H1 (cell line): ENCODE measurements around the gene CCBE1. TPM values are rescaled to one million over a fixed set of nuclear protein-coding genes. Genes with fewer than 3 reads are reported as not detected.
A peak's percentile ranks its signal among the peaks of the same experiment; 100 is the strongest.

Experiments
- CTCF ChIA-PET: fragments of 300-600 bp; sonication (Branson Sonifier 250); formaldehyde crosslinking; loops from one replicate; lab custom pipeline; 2021; ENCODE audit not compliant: partially characterized antibody; lab: Charles Lee
- POLR2A ChIA-PET: fragments of 300-600 bp; sonication (Branson Sonifier 250); formaldehyde crosslinking; loops from one replicate; lab custom pipeline; 2021; ENCODE audit warnings: inconsistent platforms; ENCODE audit not compliant: partially characterized antibody; lab: Charles Lee
- DNase-seq, 2 experiments: peaks; one replicate each; pipeline versions ENCODE4 v3.0.0 to v3.0.0-alpha.2; 2010 to 2022; ENCODE audit warnings: low spot score in 2 of 2, low read depth in 1 of 2, mixed read lengths in 1 of 2
- FAIRE-seq: peaks from 2 replicates; lab custom pipeline; 2011; peaks lifted over from hg19 to GRCh38; lab: Jason Lieb, UNC
- H2AFZ ChIP-seq: 2 replicates; pipeline ENCODE4 v1.8.1; 2012; ENCODE audit warnings: low read length, inconsistent platforms
- H2AK5ac ChIP-seq: 2 replicates; pipeline ENCODE4 v1.6.1; 2013; ENCODE audit warnings: low read depth, low read length
- H2BK120ac ChIP-seq: replicated peaks from 2 replicates; pipeline ENCODE3; 2013; ENCODE audit warnings: low read depth, low read length, inconsistent platforms
- H2BK12ac ChIP-seq: 2 replicates; pipeline ENCODE4 v1.6.1; 2013; ENCODE audit warnings: low read depth, low read length
- H2BK15ac ChIP-seq: 2 replicates; pipeline ENCODE4 v1.6.1; 2013; ENCODE audit warnings: low read length
- H2BK20ac ChIP-seq: 2 replicates; pipeline ENCODE4 v1.6.1; 2013; ENCODE audit warnings: low read length
- H2BK5ac ChIP-seq: 2 replicates; pipeline ENCODE4 v1.6.1; 2013; ENCODE audit warnings: low read depth, low read length
- H3K14ac ChIP-seq: 2 replicates; pipeline ENCODE4 v1.6.1; 2013; ENCODE audit warnings: inconsistent platforms; ENCODE audit not compliant: insufficient read length
- H3K18ac ChIP-seq: 2 replicates; pipeline ENCODE4 v1.6.1; 2013; ENCODE audit warnings: low read length; ENCODE audit errors: extremely low read depth
- H3K23ac ChIP-seq: 2 replicates; pipeline ENCODE4 v1.6.1; 2013; ENCODE audit warnings: inconsistent platforms; ENCODE audit not compliant: insufficient read length
- H3K23me2 ChIP-seq: 2 replicates; pipeline ENCODE4 v1.6.1; 2013; ENCODE audit warnings: low read depth, low read length
- H3K27ac ChIP-seq: 2 replicates; pipeline ENCODE4 v1.6.1; 2011; ENCODE audit warnings: low read depth, low read length, inconsistent platforms
- H3K27me3 ChIP-seq, 4 experiments: replicated peaks in 1 of 4; 1 replicate in 1 of 4; 2 replicates in 3 of 4; pipeline versions ENCODE4 v1.6.1 to v1.8.1; 2011 to 2013; ENCODE audit warnings: low read length in 3 of 4, mild to moderate bottlenecking in 3 of 4, inconsistent platforms in 2 of 4, mixed read lengths in 2 of 4, moderate library complexity in 1 of 4; ENCODE audit not compliant: control insufficient read depth in 3 of 4, insufficient read depth in 3 of 4; ENCODE audit errors: extremely low read depth in 1 of 4
- H3K36me3 ChIP-seq, 4 experiments: 2 replicates each; pipeline versions ENCODE4 v1.6.1 to v1.8.1; 2011 to 2013; ENCODE audit warnings: mild to moderate bottlenecking in 4 of 4, low read length in 3 of 4, moderate library complexity in 2 of 4, control low read depth in 1 of 4, inconsistent platforms in 1 of 4; ENCODE audit not compliant: insufficient read depth in 4 of 4, control insufficient read depth in 2 of 4
- H3K4ac ChIP-seq: replicated peaks from 2 replicates; pipeline ENCODE3; 2013; ENCODE audit warnings: low read length, low read depth, mixed read lengths, inconsistent platforms; ENCODE audit not compliant: insufficient read length
- H3K4me1 ChIP-seq, 4 experiments: replicated peaks in 1 of 4; 1 replicate in 1 of 4; 2 replicates in 3 of 4; pipeline versions ENCODE4 v1.6.1 to v1.8.1; 2011 to 2013; ENCODE audit warnings: low read length in 3 of 4, inconsistent platforms in 2 of 4, mixed read lengths in 1 of 4; ENCODE audit not compliant: insufficient read depth in 4 of 4, control insufficient read depth in 3 of 4
- H3K4me2 ChIP-seq, 2 experiments: 2 replicates each; pipeline versions ENCODE4 v1.6.1 to v1.8.1; 2011 to 2013; ENCODE audit warnings: low read depth in 2 of 2, low read length in 2 of 2, control low read depth in 1 of 2, inconsistent platforms in 1 of 2, mild to moderate bottlenecking in 1 of 2; ENCODE audit not compliant: insufficient read depth in 1 of 2
- H3K4me3 ChIP-seq, 4 experiments: fragments of 200-600, 300-600 bp in 1 of 4; sonication (generic), shearing (Covaris generic), sonication (Bioruptor Twin) in 1 of 4; 2 replicates each; pipeline versions ENCODE4 v1.5.1 to v1.8.1; 2011 to 2016; ENCODE audit warnings: low read length in 4 of 4, low read depth in 3 of 4, control low read depth in 2 of 4, inconsistent platforms in 2 of 4, mild to moderate bottlenecking in 2 of 4, mixed read lengths in 1 of 4, moderate library complexity in 1 of 4; ENCODE audit not compliant: insufficient read depth in 2 of 4; ENCODE audit errors: extremely low read depth in 1 of 4
- H3K56ac ChIP-seq: replicated peaks from 2 replicates; pipeline ENCODE3; 2013; ENCODE audit warnings: low read depth, mild to moderate bottlenecking, mixed read lengths, low read length, inconsistent platforms; ENCODE audit not compliant: insufficient read length
- H3K79me1 ChIP-seq: 2 replicates; pipeline ENCODE4 v1.6.1; 2013; ENCODE audit warnings: low read depth, low read length, control low read depth
- H3K79me2 ChIP-seq, 2 experiments: 2 replicates each; pipeline versions ENCODE4 v1.6.1 to v1.8.1; 2012 to 2013; ENCODE audit warnings: low read length in 2 of 2, mild to moderate bottlenecking in 2 of 2, inconsistent platforms in 1 of 2; ENCODE audit not compliant: insufficient read depth in 2 of 2, control insufficient read depth in 1 of 2
- H3K9ac ChIP-seq, 4 experiments: replicated peaks in 1 of 4; 1 replicate in 1 of 4; 2 replicates in 3 of 4; pipeline versions ENCODE4 v1.6.1 to v1.8.1; 2011 to 2013; ENCODE audit warnings: low read depth in 3 of 4, low read length in 3 of 4, control low read depth in 2 of 4, mild to moderate bottlenecking in 2 of 4, moderate library complexity in 2 of 4, inconsistent platforms in 1 of 4; ENCODE audit errors: extremely low read depth in 1 of 4
- H3K9me3 ChIP-seq, 2 experiments: 2 replicates each; pipeline versions ENCODE4 v1.6.1 to v1.8.1; 2012 to 2013; ENCODE audit warnings: mild to moderate bottlenecking in 2 of 2, moderate library complexity in 2 of 2, control low read depth in 1 of 2, inconsistent platforms in 1 of 2, low read depth in 1 of 2, low read length in 1 of 2, mixed read lengths in 1 of 2; ENCODE audit not compliant: insufficient read depth in 2 of 2
- H4K20me1 ChIP-seq, 2 experiments: replicated peaks in 1 of 2; 2 replicates each; pipeline versions ENCODE3 to v1.8.1; 2011 to 2013; ENCODE audit warnings: inconsistent platforms in 2 of 2, low read length in 2 of 2, mild to moderate bottlenecking in 1 of 2; ENCODE audit not compliant: insufficient read depth in 2 of 2, control insufficient read depth in 1 of 2
- H4K5ac ChIP-seq: 2 replicates; pipeline ENCODE4 v1.6.1; 2013; ENCODE audit warnings: low read length, low read depth, mixed read lengths, inconsistent platforms; ENCODE audit not compliant: insufficient read length
- H4K8ac ChIP-seq: 2 replicates; pipeline ENCODE4 v1.8.0; 2013; ENCODE audit warnings: mild to moderate bottlenecking, moderate library complexity, low read length, inconsistent platforms; ENCODE audit not compliant: insufficient read depth; ENCODE audit errors: extremely low read depth
- H4K91ac ChIP-seq: replicated peaks from 2 replicates; pipeline ENCODE3; 2013; ENCODE audit warnings: low read length, mixed read lengths, inconsistent platforms; ENCODE audit not compliant: insufficient read length
- PHF8 ChIP-seq: fragments of 200-600 bp; sonication (generic); conservative IDR thresholded peaks from 2 replicates; pipeline ENCODE4 v1.7.1; 2012; ENCODE audit warnings: low read depth, mild to moderate bottlenecking, inconsistent platforms, low read length, moderate library complexity
- POLR2A ChIP-seq, 2 experiments: IDR thresholded peaks; 1 replicate in 1 of 2; 2 replicates in 1 of 2; pipeline ENCODE4 v1.6.1; 2011; ENCODE audit warnings: low read depth in 2 of 2, low read length in 2 of 2, mild to moderate bottlenecking in 2 of 2; ENCODE audit errors: control extremely low read depth in 1 of 2
- POLR2AphosphoS5 ChIP-seq: IDR thresholded peaks from 2 replicates; pipeline ENCODE4 v1.6.1; 2011; ENCODE audit warnings: low read depth, low read length
- SAP30 ChIP-seq: fragments of 300-600 bp; sonication (generic); IDR thresholded peaks from 2 replicates; pipeline ENCODE4 v1.7.1; 2012; ENCODE audit warnings: low read length, moderate library complexity, mild to moderate bottlenecking, inconsistent platforms; ENCODE audit not compliant: insufficient read depth, insufficient replicate concordance
- WGBS, 2 experiments: shearing (Covaris generic) in 1 of 2; methylation state at CpG; one replicate each; pipeline versions ENCODE4 v1.1.6 to v1.1.7; 2013 to 2015; ENCODE audit warnings: low lambda C conversion rate in 2 of 2, mixed read lengths in 2 of 2, inconsistent platforms in 1 of 2, low coverage in 1 of 2, missing lambda C conversion rate in 1 of 2; ENCODE audit not compliant: insufficient replicate concordance in 2 of 2, insufficient coverage in 1 of 2, insufficient read length in 1 of 2; ENCODE audit errors: extremely low coverage in 1 of 2, missing lambda C conversion rate in 1 of 2; 5-methylcytosine and 5-hydroxymethylcytosine counted together
- polyA plus RNA-seq, 7 experiments: library from polyadenylated mRNA; depleted of rRNA in 3 of 7; stranded (reverse) in 5 of 7; unstranded in 2 of 7; fragments of >200 nt in 5 of 7; fragments of 200-250 nt in 2 of 7; gene quantifications; 1 replicate in 5 of 7; 2 replicates in 1 of 7; 4 replicates in 1 of 7; pipeline versions ENCODE4 v1.2.1 to v1.2.3, GENCODE V29; 2011 to 2013; ENCODE audit warnings: missing spikeins in 2 of 7, mixed read lengths in 2 of 7
- total RNA-seq: library from RNA; stranded (reverse); fragmentation: NEBNext Ultra II Directional; extraction: Animal tissue kit (Norgen Biotek cat#: 25700); gene quantifications from 2 replicates; pipeline ENCODE4 v1.2.1, GENCODE V29; 2021
- TF ChIP-seq, protein P1 (sequence below): IDR thresholded peaks from 2 replicates; pipeline ENCODE4 v1.6.1; 2012; ENCODE audit warnings: low read length, inconsistent platforms
- TF ChIP-seq, protein P2 (sequence below): IDR thresholded peaks from 2 replicates; pipeline ENCODE4 v1.6.1; 2012; ENCODE audit warnings: inconsistent platforms

The CCBE1 gene
- total and polyA plus RNA-seq, 2 of the 8 experiments (the other 6 are each of a cell fraction or from before 2014, with no cell fraction given) = 2.1 to 2.6 TPM

DNA sequence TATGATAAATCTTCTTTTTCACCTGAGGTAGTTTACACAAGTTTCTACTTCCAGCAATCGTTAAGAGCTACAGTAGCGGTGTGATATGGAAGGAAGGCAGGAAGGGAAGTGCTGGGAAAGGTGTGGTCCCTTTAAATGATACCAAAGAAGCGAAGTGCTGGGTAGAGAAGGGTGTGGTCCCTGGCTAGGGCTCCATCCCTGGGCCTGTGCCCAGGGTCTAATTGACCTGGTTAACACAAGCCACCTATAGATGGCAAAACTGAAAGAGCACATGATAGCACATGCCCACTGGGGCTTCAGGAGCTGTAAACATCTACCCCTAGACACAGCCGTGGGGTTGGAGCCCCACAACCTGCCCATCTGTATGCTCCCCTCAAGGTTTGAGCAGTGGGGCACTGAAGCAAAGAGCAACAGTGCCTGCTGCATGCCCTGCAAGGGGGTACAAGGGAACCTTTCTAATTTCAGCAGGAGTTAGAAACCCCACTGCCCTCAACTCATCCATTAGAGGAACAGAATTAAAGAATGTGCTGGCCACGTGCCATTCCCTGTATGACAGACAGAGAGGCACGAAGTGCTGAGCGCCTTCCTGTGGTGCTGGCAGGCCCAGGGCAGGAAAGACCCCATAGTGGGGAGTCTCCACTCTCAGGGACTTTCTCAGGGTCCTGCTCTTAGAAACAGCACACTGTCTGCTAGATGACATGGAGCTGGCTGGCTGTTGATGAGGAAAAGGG lies 185.0 kb downstream of the CCBE1 start:
- Histone ChIP-seq H3K23ac (no peak overlapping the region), H4K5ac (no peak overlapping the region), H3K23me2 (no peaks in the 10 kb centered on the region), H3K27ac (no peak overlapping the region), H4K20me1 (no peaks in the 10 kb centered on the region), H3K36me3 (no peaks in the 10 kb centered on the region), H2BK15ac (no peak overlapping the region), H2AFZ (no peak overlapping the region), H3K14ac (no peak overlapping the region), H3K4me2 (no peak overlapping the region), H2AK5ac (no peak overlapping the region), H2BK5ac (no peak overlapping the region), H3K79me1 (no peaks in the 10 kb centered on the region), H3K9ac (no peak overlapping the region), H3K4me1 (no peaks in the 10 kb centered on the region; a peak in 1 of 7 replicates), H3K4ac (no peak overlapping the region), H3K27me3 (no peaks in the 10 kb centered on the region), H3K9me3 (no peaks in the 10 kb centered on the region), H3K56ac (no peak overlapping the region), H3K79me2 (no peaks in the 10 kb centered on the region), H3K4me3 (no peak overlapping the region), H2BK12ac (no peak overlapping the region), H2BK20ac (no peak overlapping the region), H4K8ac (0 out of 2 replicates have a peak overlapping the region, but pooled peaks have one; percentile 4), H3K18ac (0 out of 2 replicates have a peak overlapping the region, but pooled peaks have one; percentile 13), H4K91ac (no peak overlapping the region), H2BK120ac (no peak overlapping the region)
- WGBS, 2 experiments = 90% methylated on average over 7 of the region's 7 CpGs; no CpG with 5 or more reads in 1 of the 2 experiments
- POLR2A ChIA-PET = no interaction called here
- FAIRE-seq (no peak), DNase-seq (no peak)
- CTCF ChIA-PET = no interaction called here
- TF ChIP-seq, protein P1, sequence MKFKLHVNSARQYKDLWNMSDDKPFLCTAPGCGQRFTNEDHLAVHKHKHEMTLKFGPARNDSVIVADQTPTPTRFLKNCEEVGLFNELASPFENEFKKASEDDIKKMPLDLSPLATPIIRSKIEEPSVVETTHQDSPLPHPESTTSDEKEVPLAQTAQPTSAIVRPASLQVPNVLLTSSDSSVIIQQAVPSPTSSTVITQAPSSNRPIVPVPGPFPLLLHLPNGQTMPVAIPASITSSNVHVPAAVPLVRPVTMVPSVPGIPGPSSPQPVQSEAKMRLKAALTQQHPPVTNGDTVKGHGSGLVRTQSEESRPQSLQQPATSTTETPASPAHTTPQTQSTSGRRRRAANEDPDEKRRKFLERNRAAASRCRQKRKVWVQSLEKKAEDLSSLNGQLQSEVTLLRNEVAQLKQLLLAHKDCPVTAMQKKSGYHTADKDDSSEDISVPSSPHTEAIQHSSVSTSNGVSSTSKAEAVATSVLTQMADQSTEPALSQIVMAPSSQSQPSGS = no peak
- no peak for TF ChIP-seq POLR2AphosphoS5
- no peak for TF ChIP-seq PHF8
- no peak for TF ChIP-seq POLR2A (IDR thresholded peaks at IDR 0.05; ENCODE audit: control extremely low read depth in 1 of 2, low read depth in 2 of 2, low read length in 2 of 2)
- TF ChIP-seq, protein P2, sequence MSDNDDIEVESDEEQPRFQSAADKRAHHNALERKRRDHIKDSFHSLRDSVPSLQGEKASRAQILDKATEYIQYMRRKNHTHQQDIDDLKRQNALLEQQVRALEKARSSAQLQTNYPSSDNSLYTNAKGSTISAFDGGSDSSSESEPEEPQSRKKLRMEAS = 0 out of 2 replicates have a peak, but pooled peaks have one; percentile 18
- no peak for TF ChIP-seq SAP30
